ENCODE data around the gene MCF2L2. TPM values are rescaled to one million over a fixed set of nuclear protein-coding genes. Genes with fewer than 3 reads are reported as not detected.

Gene MCF2L2
- total RNA-seq, 3 donors from 2014 or later (not counting 1 experiment from before 2014, with no cell fraction given), result 2.2 to 4.9 (median 2.7) TPM

DNA sequence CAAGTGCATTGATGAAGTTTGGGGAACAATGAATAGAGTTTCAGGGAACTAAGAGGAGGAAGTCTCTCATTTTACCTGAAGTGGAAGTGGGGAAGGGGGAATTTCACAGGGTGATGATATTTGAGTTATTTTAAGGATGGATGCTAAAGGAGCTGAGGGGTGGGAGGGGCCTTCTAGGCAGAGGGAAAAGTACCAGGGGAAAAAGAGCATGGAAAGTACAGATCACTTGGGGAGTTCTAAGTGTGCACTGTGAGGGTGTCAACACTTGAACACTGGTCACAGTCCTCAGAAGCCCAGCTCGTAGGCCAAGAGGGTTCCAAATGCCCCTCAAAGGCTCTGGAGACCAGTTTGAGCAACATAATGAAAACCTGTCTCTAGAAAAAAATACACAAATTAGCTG is 284.1 kb downstream of the MCF2L2 start:
- no peaks in the 10 kb centered on the region for H3K36me3 Mint-ChIP-seq
- H3K27ac Mint-ChIP-seq, result no peak overlapping the region
- TF ChIP-seq, protein P1, sequence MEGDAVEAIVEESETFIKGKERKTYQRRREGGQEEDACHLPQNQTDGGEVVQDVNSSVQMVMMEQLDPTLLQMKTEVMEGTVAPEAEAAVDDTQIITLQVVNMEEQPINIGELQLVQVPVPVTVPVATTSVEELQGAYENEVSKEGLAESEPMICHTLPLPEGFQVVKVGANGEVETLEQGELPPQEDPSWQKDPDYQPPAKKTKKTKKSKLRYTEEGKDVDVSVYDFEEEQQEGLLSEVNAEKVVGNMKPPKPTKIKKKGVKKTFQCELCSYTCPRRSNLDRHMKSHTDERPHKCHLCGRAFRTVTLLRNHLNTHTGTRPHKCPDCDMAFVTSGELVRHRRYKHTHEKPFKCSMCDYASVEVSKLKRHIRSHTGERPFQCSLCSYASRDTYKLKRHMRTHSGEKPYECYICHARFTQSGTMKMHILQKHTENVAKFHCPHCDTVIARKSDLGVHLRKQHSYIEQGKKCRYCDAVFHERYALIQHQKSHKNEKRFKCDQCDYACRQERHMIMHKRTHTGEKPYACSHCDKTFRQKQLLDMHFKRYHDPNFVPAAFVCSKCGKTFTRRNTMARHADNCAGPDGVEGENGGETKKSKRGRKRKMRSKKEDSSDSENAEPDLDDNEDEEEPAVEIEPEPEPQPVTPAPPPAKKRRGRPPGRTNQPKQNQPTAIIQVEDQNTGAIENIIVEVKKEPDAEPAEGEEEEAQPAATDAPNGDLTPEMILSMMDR (IDR thresholded peaks at IDR 0.05), result no peak
- Histone ChIP-seq H3K27me3 (ENCODE audit: control insufficient read depth, insufficient read depth, low read length) (no peaks in the 10 kb centered on the region), H3K4me1 (ENCODE audit: control insufficient read depth, insufficient read depth, low read length) (no peaks in the 10 kb centered on the region), H3K4me3 (ENCODE audit: low read length) (no peak overlapping the region), H3K9me3 (ENCODE audit: control insufficient read depth, insufficient read depth, low read length) (no peaks in the 10 kb centered on the region), H3K27ac (ENCODE audit: low read length) (no peak overlapping the region), H3K36me3 (ENCODE audit: control insufficient read depth, insufficient read depth, low read length) (no peaks in the 10 kb centered on the region)
- no peak overlapping the region for H3K4me3 Mint-ChIP-seq
- ATAC-seq (no peak), DNase-seq (no peak)
- intact Hi-C loops (cut with micrococcal nuclease), result no loop called here
- H3K4me1 Mint-ChIP-seq, result no peaks in the 10 kb centered on the region
- 100% methylated on average over 1 of the region's 1 CpG for WGBS (ENCODE audit: insufficient coverage)
- H3K9me3 Mint-ChIP-seq, result no peaks in the 10 kb centered on the region
- H3K27me3 Mint-ChIP-seq (ENCODE audit: low read depth in 2 of 2), result peaks cover 5 to 18% of the 10 kb centered on the region in 2 donors

DNA sequence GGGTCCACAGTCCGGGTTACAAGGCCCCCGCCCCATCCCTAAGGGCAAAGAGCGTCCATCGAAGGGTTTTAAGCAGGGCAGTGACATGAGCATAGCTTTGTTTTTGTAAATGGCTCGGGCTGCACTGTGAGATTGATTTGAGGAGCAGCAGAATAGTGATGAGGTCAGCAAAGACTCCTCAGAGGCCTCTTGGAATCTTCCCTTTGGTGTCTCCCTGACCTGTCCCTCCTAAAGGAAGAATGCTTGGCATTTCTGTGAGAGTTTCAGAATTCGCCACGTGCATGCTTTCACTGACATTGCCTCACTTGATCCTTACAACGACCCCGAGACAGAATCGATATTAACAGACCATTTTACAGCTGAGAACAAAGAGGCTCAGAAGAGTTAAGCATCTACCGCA is 286.2 kb downstream of the MCF2L2 start:
- Mint-ChIP-seq H3K4me3 (no peak overlapping the region), H3K27ac (no peak overlapping the region), H3K27me3 (ENCODE audit: low read depth in 2 of 2) (peaks cover 5 to 11% of the 10 kb centered on the region in 2 donors), H3K9me3 (no peaks in the 10 kb centered on the region), H3K4me1 (no peaks in the 10 kb centered on the region), H3K36me3 (no peaks in the 10 kb centered on the region)
- Histone ChIP-seq H3K27me3 (ENCODE audit: control insufficient read depth, insufficient read depth, low read length) (no peaks in the 10 kb centered on the region), H3K4me1 (ENCODE audit: control insufficient read depth, insufficient read depth, low read length) (no peaks in the 10 kb centered on the region), H3K27ac (ENCODE audit: low read length) (no peak overlapping the region), H3K9me3 (ENCODE audit: control insufficient read depth, insufficient read depth, low read length) (no peaks in the 10 kb centered on the region), H3K36me3 (ENCODE audit: control insufficient read depth, insufficient read depth, low read length) (no peaks in the 10 kb centered on the region), H3K4me3 (ENCODE audit: low read length) (no peak overlapping the region)
- DNase-seq, result no peak
- TF ChIP-seq, protein P1 (IDR thresholded peaks at IDR 0.05), result no peak
- 96% methylated on average over 11 of the region's 11 CpGs for whole genome bisulfite sequencing (ENCODE audit: insufficient coverage)
- no peak for ATAC-seq
- intact Hi-C loops (cut with micrococcal nuclease), result no loop called here

DNA sequence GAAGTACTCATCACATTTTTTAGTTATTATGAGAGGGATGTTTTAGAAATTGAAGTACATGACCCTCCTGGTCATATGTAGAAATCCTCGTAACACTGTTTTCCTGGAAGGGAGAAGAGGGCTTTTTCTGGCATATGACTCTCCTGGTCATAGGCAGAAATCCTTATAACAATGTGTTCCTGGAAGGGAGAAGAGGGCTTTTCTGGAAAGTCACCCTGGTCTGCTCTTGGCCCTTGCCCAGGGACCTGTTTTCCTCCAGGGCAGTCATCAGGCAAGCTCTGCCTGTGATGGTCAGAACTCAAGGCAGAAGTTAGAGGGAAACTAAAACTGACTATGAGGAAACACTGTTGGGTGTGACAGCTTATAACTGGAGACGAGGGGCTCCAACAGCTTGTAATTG is 293.6 kb downstream of the MCF2L2 start:
- Mint-ChIP-seq H3K4me3 (no peak overlapping the region), H3K27me3 (ENCODE audit: low read depth in 2 of 2) (peaks cover 13 to 14% of the 10 kb centered on the region in 2 donors), H3K36me3 (no peaks in the 10 kb centered on the region), H3K4me1 (no peaks in the 10 kb centered on the region), H3K27ac (no peak overlapping the region), H3K9me3 (no peaks in the 10 kb centered on the region)
- TF ChIP-seq, protein P1 (IDR thresholded peaks at IDR 0.05), result no peak
- no peaks in the 10 kb centered on the region for H3K27me3 ChIP-seq (ENCODE audit: control insufficient read depth, insufficient read depth, low read length)
- H3K4me1 ChIP-seq (ENCODE audit: control insufficient read depth, insufficient read depth, low read length), result no peaks in the 10 kb centered on the region
- intact Hi-C loops (cut with micrococcal nuclease), result no loop called here
- DNase-seq (no peak), ATAC-seq (no peak)
- H3K27ac ChIP-seq (ENCODE audit: low read length), result no peak overlapping the region
- H3K4me3 ChIP-seq (ENCODE audit: low read length), result no peak overlapping the region
- H3K36me3 ChIP-seq (ENCODE audit: control insufficient read depth, insufficient read depth, low read length), result no peaks in the 10 kb centered on the region
- no peaks in the 10 kb centered on the region for H3K9me3 ChIP-seq (ENCODE audit: control insufficient read depth, insufficient read depth, low read length)
- 82% methylated on average over 2 of the region's 2 CpGs for WGBS (ENCODE audit: insufficient coverage)

DNA sequence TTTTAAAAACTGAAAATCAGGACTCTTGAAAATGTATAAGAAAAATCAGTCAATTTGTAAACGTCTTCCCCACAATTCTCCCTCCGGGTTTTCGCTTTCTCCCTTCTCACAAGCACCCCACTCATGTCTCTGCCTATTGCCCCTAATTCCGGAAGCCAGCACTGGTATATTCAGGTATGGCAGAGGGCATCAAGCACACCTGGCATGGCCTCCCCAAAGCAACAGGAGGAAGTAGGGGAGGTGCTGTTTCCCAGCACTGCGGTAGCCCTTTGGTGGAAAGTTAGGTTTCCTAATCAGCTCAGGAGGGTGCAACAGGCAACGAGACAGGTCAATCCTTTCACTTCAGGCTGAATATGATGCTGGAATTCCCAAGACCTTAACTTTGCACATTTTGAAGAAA is 296.0 kb downstream of the MCF2L2 start:
- H3K4me1 ChIP-seq (ENCODE audit: control insufficient read depth, insufficient read depth, low read length), result no peaks in the 10 kb centered on the region
- TF ChIP-seq, protein P1 (IDR thresholded peaks at IDR 0.05), result no peak
- H3K4me3 Mint-ChIP-seq, result no peak overlapping the region
- H3K9me3 Mint-ChIP-seq, result peaks cover 0 to 7% of the 10 kb centered on the region in 2 donors
- no peak overlapping the region for H3K4me3 ChIP-seq (ENCODE audit: low read length)
- intact Hi-C loops (cut with micrococcal nuclease), result no loop called here
- H3K9me3 ChIP-seq (ENCODE audit: control insufficient read depth, insufficient read depth, low read length), result no peaks in the 10 kb centered on the region
- peaks cover 12% of the 10 kb centered on the region for H3K36me3 Mint-ChIP-seq
- H3K4me1 Mint-ChIP-seq, result no peaks in the 10 kb centered on the region
- no peak overlapping the region for H3K27ac Mint-ChIP-seq
- DNase-seq, result no peak
- peaks cover 13 to 17% of the 10 kb centered on the region in 2 donors for H3K27me3 Mint-ChIP-seq (ENCODE audit: low read depth in 2 of 2)
- H3K27ac ChIP-seq (ENCODE audit: low read length), result no peak overlapping the region
- 91% methylated on average over 3 of the region's 6 CpGs for WGBS (ENCODE audit: insufficient coverage)
- no peak for ATAC-seq
- no peaks in the 10 kb centered on the region for H3K36me3 ChIP-seq (ENCODE audit: control insufficient read depth, insufficient read depth, low read length)
- no peaks in the 10 kb centered on the region for H3K27me3 ChIP-seq (ENCODE audit: control insufficient read depth, insufficient read depth, low read length)

Measured in natural killer cell (primary cell).